Upper lobe of left lung (tissue), 4 donors: ENCODE results near the gene NAP1L4.

ENCODE experiments used
- CTCF ChIP-seq, 6 experiments: fragments of 450-650 bp in 4 of 6; fragments of 200-600 bp in 2 of 6; sonication (generic) in 2 of 6; IDR thresholded peaks; one replicate each; pipeline ENCODE4 v1.5.1; 2016 to 2019; ENCODE audit warnings: antibody characterized with exemption in 6 of 6
- POLR2AphosphoS5 ChIP-seq, 2 donors: sonication (generic); formaldehyde crosslinking; IDR thresholded peaks; one replicate each; pipeline ENCODE4 v1.5.1; 2017; ENCODE audit warnings: antibody characterized with exemption in 2 of 2

- TF ChIP-seq CTCF (IDR thresholded peaks at IDR 0.05) (no peak), POLR2AphosphoS5 (IDR thresholded peaks at IDR 0.05) (no peak)
Observed at GRCh38 chr11:3026803-3027202, 34.7 kb upstream of the NAP1L4 start.
